Testis (tissue), 3 donors: ENCODE results near the gene TRAF3IP3. TPM values are rescaled to one million over a fixed set of nuclear protein-coding genes. Genes with fewer than 3 reads are reported as not detected.

Source experiments
- DNase-seq: peaks from one replicate; pipeline ENCODE4 v3.0.0-alpha.2; 2019
- H3K27ac ChIP-seq, 2 donors: fragments of 200-600 bp; sonication (generic); one replicate each; pipeline ENCODE4 v1.5.1; 2019
- H3K27me3 ChIP-seq: fragments of 200-600 bp; sonication (generic); one replicate; pipeline ENCODE4 v1.5.1; 2019
- H3K36me3 ChIP-seq: fragments of 200-600 bp; sonication (generic); one replicate; pipeline ENCODE4 v1.5.1; 2017; ENCODE audit warnings: low read depth; ENCODE audit errors: missing control alignments
- H3K4me1 ChIP-seq: fragments of 200-600 bp; sonication (generic); one replicate; pipeline ENCODE4 v1.5.1; 2019
- H3K4me3 ChIP-seq, 2 donors: fragments of 200-600 bp; sonication (generic); one replicate each; pipeline ENCODE4 v1.5.1; 2017 to 2019
- H3K9me3 ChIP-seq: fragments of 200-600 bp; sonication (generic); one replicate; pipeline ENCODE4 v1.5.1; 2017
- CTCF ChIP-seq, 3 experiments: fragments of 450-650 bp in 2 of 3; fragments of 200-600 bp in 1 of 3; sonication (generic) in 1 of 3; IDR thresholded peaks; one replicate each; pipeline ENCODE4 v1.5.1; 2016 to 2019; ENCODE audit warnings: antibody characterized with exemption in 3 of 3, mild to moderate bottlenecking in 2 of 3, moderate library complexity in 1 of 3
- POLR2A ChIP-seq: fragments of 450-650 bp; IDR thresholded peaks from one replicate; pipeline ENCODE4 v1.6.1; 2017; ENCODE audit warnings: antibody characterized with exemption, mild to moderate bottlenecking, moderate library complexity
- WGBS, 2 donors: methylation state at CpG; one replicate each; pipeline ENCODE4 v1.1.5; 2018; 5-methylcytosine and 5-hydroxymethylcytosine counted together
- intact Hi-C: fragments of 100-400 bp; cut with DNase I; formaldehyde crosslinking; loops from one replicate; pipeline ENCODE4 v1.15.1; 2023; ENCODE audit warnings: low total_unique reads
- polyA plus RNA-seq: library from polyadenylated mRNA; stranded (reverse); fragments of 350-450 nt; fragmentation: Illumina TruSeq; extraction: RNeasy Lipid Tissue Mini Kit (QIAGEN cat#74804); gene quantifications from one replicate; pipeline ENCODE4 v1.2.3, GENCODE V29; 2014; ENCODE audit warnings: low read depth, low replicate concordance; ENCODE audit not compliant: insufficient read depth
- total RNA-seq, 2 donors: library from RNA; depleted of rRNA; stranded (reverse); fragments of >200 nt; gene quantifications; one replicate each; pipeline ENCODE4 v1.2.3, GENCODE V29; 2016

Gene TRAF3IP3
- total and polyA plus RNA-seq, 3 donors from 2014 or later: 0.63 to 9.2 (median 3.3) TPM

- no peaks in the 10 kb centered on the region for H3K27me3 ChIP-seq
- no peak for TF ChIP-seq CTCF (IDR thresholded peaks at IDR 0.05)
- no peak for TF ChIP-seq POLR2A
- H3K4me1 ChIP-seq: no peaks in the 10 kb centered on the region
- H3K9me3 ChIP-seq: no peaks in the 10 kb centered on the region
- no peak overlapping the region for H3K4me3 ChIP-seq
- intact Hi-C loops: no loop called here
- no peak for DNase-seq
- no peak overlapping the region for H3K27ac ChIP-seq
- H3K36me3 ChIP-seq: no peaks in the 10 kb centered on the region
- 86 to 100% methylated on average over 3 to 6 of the region's 6 CpGs for WGBS, 2 donors
Measured at GRCh38 chr1:209815931-209816341, 60.1 kb downstream of the TRAF3IP3 start.

GRCh38 chr1:209816923-209817322, 61.1 kb downstream of the TRAF3IP3 start:
- H3K9me3 ChIP-seq: no peaks in the 10 kb centered on the region
- H3K36me3 ChIP-seq: no peaks in the 10 kb centered on the region
- intact Hi-C loops: no loop called here
- WGBS, 2 donors: 63 to 76% methylated on average over 3 of the region's 3 CpGs
- no peaks in the 10 kb centered on the region for H3K27me3 ChIP-seq
- no peak overlapping the region for H3K4me3 ChIP-seq
- H3K4me1 ChIP-seq: no peaks in the 10 kb centered on the region
- no peak for DNase-seq
- no peak overlapping the region for H3K27ac ChIP-seq
- no peak for TF ChIP-seq CTCF (IDR thresholded peaks at IDR 0.05)
- no peak for TF ChIP-seq POLR2A

GRCh38 chr1:209817691-209818090, 61.8 kb downstream of the TRAF3IP3 start:
- Histone ChIP-seq H3K36me3 (no peaks in the 10 kb centered on the region), H3K27ac (no peak overlapping the region), H3K4me1 (no peaks in the 10 kb centered on the region), H3K9me3 (no peaks in the 10 kb centered on the region), H3K27me3 (no peaks in the 10 kb centered on the region), H3K4me3 (no peak overlapping the region)
- intact Hi-C loops: no loop called here
- 91 to 100% methylated on average over 1 of the region's 1 CpG for WGBS, 2 donors
- TF ChIP-seq POLR2A: no peak
- no peak for TF ChIP-seq CTCF (IDR thresholded peaks at IDR 0.05)
- no peak for DNase-seq

- Histone ChIP-seq H3K4me1 (no peaks in the 10 kb centered on the region), H3K27me3 (no peaks in the 10 kb centered on the region), H3K9me3 (no peaks in the 10 kb centered on the region), H3K4me3 (no peak overlapping the region), H3K36me3 (no peaks in the 10 kb centered on the region), H3K27ac (no peak overlapping the region)
- TF ChIP-seq CTCF (IDR thresholded peaks at IDR 0.05): no peak
- TF ChIP-seq POLR2A: no peak
- intact Hi-C loops: no loop called here
- 38 to 40% methylated on average over 1 of the region's 1 CpG for WGBS, 2 donors
- DNase-seq: no peak
Measured at GRCh38 chr1:209819058-209819457, 63.2 kb downstream of the TRAF3IP3 start.

- Histone ChIP-seq H3K4me1 (no peaks in the 10 kb centered on the region), H3K4me3 (no peak overlapping the region), H3K27ac (no peak overlapping the region), H3K27me3 (no peaks in the 10 kb centered on the region), H3K36me3 (no peaks in the 10 kb centered on the region), H3K9me3 (no peaks in the 10 kb centered on the region)
- intact Hi-C loops: no loop called here
- TF ChIP-seq POLR2A: no peak
- TF ChIP-seq CTCF (IDR thresholded peaks at IDR 0.05): no peak
- no peak for DNase-seq
- WGBS, 2 donors: 55 to 67% methylated on average over 4 of the region's 4 CpGs
Measured at GRCh38 chr1:209820986-209821385, 65.1 kb downstream of the TRAF3IP3 start.
